Endodermal cell (in vitro differentiated cells): Measurements from ENCODE around the gene VSIG10L. TPM values are rescaled to one million over a fixed set of nuclear protein-coding genes. Genes with fewer than 3 reads are reported as not detected.

Experiments used
- DNase-seq: peaks from one replicate; pipeline ENCODE4 v3.0.0-alpha.2; 2017
- H3K27ac ChIP-seq: 2 replicates; pipeline ENCODE4 v1.5.1; 2013; ENCODE audit warnings: mild to moderate bottlenecking, low read depth, low read length, moderate library complexity
- H3K27me3 ChIP-seq: 2 replicates; pipeline ENCODE4 v1.6.1; 2013; ENCODE audit warnings: mild to moderate bottlenecking, low read length, moderate library complexity; ENCODE audit not compliant: insufficient read depth, control insufficient read depth, poor library complexity, severe bottlenecking
- H3K36me3 ChIP-seq: 2 replicates; pipeline ENCODE4 v1.7.0; 2013; ENCODE audit warnings: mild to moderate bottlenecking, low read length, moderate library complexity; ENCODE audit not compliant: control insufficient read depth, insufficient read depth
- H3K4me1 ChIP-seq: one replicate; pipeline ENCODE4 v1.7.0; 2013; ENCODE audit warnings: low read length; ENCODE audit not compliant: control insufficient read depth, insufficient read depth
- H3K4me3 ChIP-seq: 2 replicates; pipeline ENCODE4 v1.5.1; 2013; ENCODE audit warnings: mild to moderate bottlenecking, low read length, moderate library complexity
- H3K9ac ChIP-seq: 2 replicates; pipeline ENCODE4 v1.6.1; 2013; ENCODE audit warnings: mild to moderate bottlenecking, low read length, moderate library complexity; ENCODE audit not compliant: poor library complexity, severe bottlenecking; ENCODE audit errors: extremely low read depth
- H3K9me3 ChIP-seq: 2 replicates; pipeline ENCODE4 v1.6.1; 2013; ENCODE audit warnings: mild to moderate bottlenecking, low read length, moderate library complexity; ENCODE audit not compliant: control insufficient read depth
- H3K27ac Mint-ChIP-seq: 2 replicates; pipeline ENCODE4 v1.8.0; 2020; ENCODE audit warnings: mixed read lengths
- H3K27me3 Mint-ChIP-seq: 2 replicates; pipeline ENCODE4 v1.8.0; 2021; ENCODE audit warnings: mild to moderate bottlenecking, mixed read lengths; ENCODE audit not compliant: insufficient read depth
- H3K36me3 Mint-ChIP-seq: 2 replicates; pipeline ENCODE4 v1.8.0; 2020; ENCODE audit warnings: low read depth, mixed read lengths
- H3K4me1 Mint-ChIP-seq: 2 replicates; pipeline ENCODE4 v1.8.0; 2020; ENCODE audit warnings: mixed read lengths
- H3K4me3 Mint-ChIP-seq: 2 replicates; pipeline ENCODE4 v1.8.0; 2020; ENCODE audit warnings: mild to moderate bottlenecking, moderate library complexity, mixed read lengths
- H3K9me3 Mint-ChIP-seq: 2 replicates; pipeline ENCODE4 v1.8.0; 2020; ENCODE audit warnings: mild to moderate bottlenecking, mixed read lengths
- WGBS, 2 experiments: methylation state at CpG; one replicate each; pipeline versions ENCODE4 v1.1.5 to v1.1.7; 2013; ENCODE audit warnings: missing lambda C conversion rate in 2 of 2, mixed read lengths in 1 of 2; ENCODE audit not compliant: insufficient coverage in 1 of 2, insufficient read length in 1 of 2; 5-methylcytosine and 5-hydroxymethylcytosine counted together
- total RNA-seq, 2 donors: library from RNA; stranded (reverse); fragmentation: NEBNext Ultra II Directional in 1 of 2; extraction: Animal tissue kit (Norgen Biotek cat#: 25700) in 1 of 2; gene quantifications; 2 replicates in 1 of 2; 3 replicates in 1 of 2; pipeline ENCODE4 v1.2.1, GENCODE V29; 2021
- TF ChIP-seq, protein P1 (sequence below): fragments of 200-600 bp; sonication (generic); conservative IDR thresholded peaks from 2 replicates; pipeline ENCODE4 v1.5.0; 2021; ENCODE audit warnings: antibody characterized with exemption, mild to moderate bottlenecking

The VSIG10L gene
- total RNA-seq, 2 donors from 2014 or later = 6.4 to 11.5 TPM

DNA sequence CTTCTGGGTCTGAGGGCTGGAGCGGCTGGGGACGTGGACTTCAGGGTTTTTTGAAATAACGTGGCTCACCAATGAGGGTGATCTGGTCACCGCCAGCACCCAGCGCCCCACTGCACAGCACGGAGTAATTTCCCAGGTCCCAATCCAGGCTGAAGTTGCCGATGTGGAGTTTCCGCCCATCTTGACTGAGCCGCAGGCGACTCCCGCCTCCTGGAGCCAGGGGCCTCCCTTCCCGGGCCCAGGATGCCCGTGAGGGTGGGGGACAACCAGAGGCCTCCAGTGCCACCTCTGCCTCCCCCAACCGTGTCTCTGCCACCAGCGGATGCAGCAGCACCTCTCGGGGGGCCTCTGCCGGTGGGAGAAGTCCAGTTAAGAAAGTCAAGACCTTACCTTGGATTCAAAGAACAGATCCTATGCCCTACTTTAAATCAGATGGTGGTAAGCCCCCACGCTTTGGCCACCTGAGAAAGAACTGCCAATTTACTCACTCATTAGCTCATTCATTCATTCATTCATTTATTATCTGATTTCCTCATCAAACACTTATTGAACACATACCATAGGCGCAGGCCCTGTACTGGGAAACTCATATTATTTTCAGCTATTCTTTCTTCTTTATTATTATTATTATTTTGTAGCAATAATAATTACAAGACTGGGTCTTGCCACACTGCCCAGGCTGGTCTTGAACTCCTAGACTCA, 3.9 kb downstream of the VSIG10L start:
- Histone ChIP-seq H3K4me3 (peak overlapping the region; percentile 84), H3K27ac (no peak overlapping the region), H3K9ac (no peak overlapping the region), H3K36me3 (no peaks in the 10 kb centered on the region), H3K9me3 (no peaks in the 10 kb centered on the region), H3K4me1 (peaks cover 9% of the 10 kb centered on the region), H3K27me3 (no peaks in the 10 kb centered on the region)
- peak; percentile 48 for DNase-seq
- Mint-ChIP-seq H3K4me3 (peak overlapping the region; percentile 79), H3K27ac (peak overlapping the region; percentile 48), H3K27me3 (peaks cover 7% of the 10 kb centered on the region), H3K9me3 (no peaks in the 10 kb centered on the region), H3K36me3 (peaks cover 22% of the 10 kb centered on the region), H3K4me1 (peaks cover 23% of the 10 kb centered on the region)
- WGBS, 2 experiments = 87 to 90% methylated on average over 15 to 19 of the region's 19 CpGs
- TF ChIP-seq, protein P1, sequence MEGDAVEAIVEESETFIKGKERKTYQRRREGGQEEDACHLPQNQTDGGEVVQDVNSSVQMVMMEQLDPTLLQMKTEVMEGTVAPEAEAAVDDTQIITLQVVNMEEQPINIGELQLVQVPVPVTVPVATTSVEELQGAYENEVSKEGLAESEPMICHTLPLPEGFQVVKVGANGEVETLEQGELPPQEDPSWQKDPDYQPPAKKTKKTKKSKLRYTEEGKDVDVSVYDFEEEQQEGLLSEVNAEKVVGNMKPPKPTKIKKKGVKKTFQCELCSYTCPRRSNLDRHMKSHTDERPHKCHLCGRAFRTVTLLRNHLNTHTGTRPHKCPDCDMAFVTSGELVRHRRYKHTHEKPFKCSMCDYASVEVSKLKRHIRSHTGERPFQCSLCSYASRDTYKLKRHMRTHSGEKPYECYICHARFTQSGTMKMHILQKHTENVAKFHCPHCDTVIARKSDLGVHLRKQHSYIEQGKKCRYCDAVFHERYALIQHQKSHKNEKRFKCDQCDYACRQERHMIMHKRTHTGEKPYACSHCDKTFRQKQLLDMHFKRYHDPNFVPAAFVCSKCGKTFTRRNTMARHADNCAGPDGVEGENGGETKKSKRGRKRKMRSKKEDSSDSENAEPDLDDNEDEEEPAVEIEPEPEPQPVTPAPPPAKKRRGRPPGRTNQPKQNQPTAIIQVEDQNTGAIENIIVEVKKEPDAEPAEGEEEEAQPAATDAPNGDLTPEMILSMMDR = no peak

DNA sequence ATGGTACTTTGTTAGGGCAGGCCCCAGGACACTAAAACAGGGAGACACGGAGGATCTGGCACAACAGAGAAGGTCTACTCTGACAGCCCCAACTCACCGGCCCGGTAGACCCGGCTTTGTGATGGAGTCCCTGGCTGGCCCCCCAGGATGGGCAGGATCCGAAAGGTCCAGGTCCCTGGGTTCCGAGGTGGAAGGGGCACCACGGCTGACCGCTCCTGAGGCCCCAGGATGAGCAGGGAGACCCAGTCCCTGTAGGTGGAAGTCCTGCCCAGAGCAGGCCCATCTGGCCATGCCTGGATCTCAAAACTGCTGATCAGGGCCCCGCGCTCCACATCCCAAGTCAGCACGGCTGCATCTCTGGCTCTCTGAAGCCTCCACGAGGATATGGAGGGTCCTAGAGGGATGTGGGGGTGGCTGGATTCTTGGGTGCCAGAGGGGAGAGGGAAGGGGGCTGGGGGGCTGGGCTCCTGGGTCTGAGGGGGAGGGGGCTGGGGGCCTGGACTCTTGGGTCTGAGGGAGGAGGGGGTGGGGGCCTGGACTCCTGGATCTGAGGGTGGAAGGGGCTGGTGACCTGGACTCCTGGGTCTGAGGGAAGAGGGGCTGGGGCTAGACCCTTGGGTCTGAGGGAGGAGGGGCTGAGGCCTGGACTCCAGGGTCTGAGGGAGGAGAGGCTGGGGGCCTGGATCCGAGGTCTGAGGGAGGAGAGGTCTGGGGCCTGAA, 4.6 kb downstream of the VSIG10L start:
- Histone ChIP-seq H3K36me3 (peaks cover 2% of the 10 kb centered on the region), H3K9me3 (no peaks in the 10 kb centered on the region), H3K27ac (no peak overlapping the region), H3K4me1 (peaks cover 7% of the 10 kb centered on the region), H3K4me3 (no peak overlapping the region), H3K27me3 (no peaks in the 10 kb centered on the region), H3K9ac (no peak overlapping the region)
- Mint-ChIP-seq H3K4me3 (no peak overlapping the region), H3K4me1 (peaks cover 16% of the 10 kb centered on the region), H3K27ac (no peak overlapping the region), H3K27me3 (peaks cover 7% of the 10 kb centered on the region), H3K9me3 (no peaks in the 10 kb centered on the region), H3K36me3 (peaks cover 22% of the 10 kb centered on the region)
- TF ChIP-seq, protein P1 = no peak
- peak; percentile 42 for DNase-seq
- WGBS, 2 experiments = 96% methylated on average over 6 to 13 of the region's 13 CpGs

DNA sequence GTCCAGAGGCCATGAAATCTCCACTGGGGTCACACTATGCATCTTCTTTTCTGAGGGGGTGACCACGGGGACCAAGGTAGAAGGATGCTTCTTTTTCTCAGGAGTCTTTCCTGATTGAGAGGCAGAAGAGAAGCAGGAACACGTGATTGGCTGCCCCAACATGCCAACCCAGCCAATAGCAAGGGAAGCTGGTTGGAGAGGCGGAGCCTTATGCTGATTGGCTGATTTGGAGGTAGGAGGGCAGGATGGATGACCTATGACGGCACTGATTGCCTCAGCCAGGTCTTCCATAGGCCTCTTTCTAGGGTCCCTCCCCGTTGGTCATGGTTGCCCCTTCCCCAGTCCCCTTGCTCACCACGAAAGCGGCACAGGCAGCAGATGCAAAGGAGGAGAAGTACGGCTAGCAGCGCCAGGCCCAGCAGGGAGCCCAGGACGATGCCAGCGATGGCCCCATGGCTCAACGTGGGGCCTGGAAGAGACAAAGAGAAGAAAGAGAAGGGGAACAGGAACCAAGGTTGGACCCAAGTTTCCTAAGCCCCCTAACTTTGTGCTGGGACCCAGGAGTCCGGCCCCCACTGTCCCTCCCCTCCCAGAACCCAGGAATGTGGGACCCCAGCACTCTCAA, 8.0 kb downstream of the VSIG10L start:
- Mint-ChIP-seq H3K27ac (no peak overlapping the region), H3K4me1 (peaks cover 5% of the 10 kb centered on the region), H3K36me3 (peaks cover 51% of the 10 kb centered on the region), H3K27me3 (no peaks in the 10 kb centered on the region), H3K9me3 (peaks cover 3% of the 10 kb centered on the region), H3K4me3 (no peak overlapping the region)
- no peaks in the 10 kb centered on the region for H3K9me3 ChIP-seq
- H3K27me3 ChIP-seq = no peaks in the 10 kb centered on the region
- no peak overlapping the region for H3K4me3 ChIP-seq
- 92 to 94% methylated on average over 7 to 13 of the region's 13 CpGs for WGBS, 2 experiments
- TF ChIP-seq, protein P1 = no peak
- no peak overlapping the region for H3K9ac ChIP-seq
- H3K4me1 ChIP-seq = peaks cover 3% of the 10 kb centered on the region
- peaks cover 21% of the 10 kb centered on the region for H3K36me3 ChIP-seq
- no peak overlapping the region for H3K27ac ChIP-seq
- peak; percentile 79 for DNase-seq
